ENCODE data around the gene DNAJB6.

DNA sequence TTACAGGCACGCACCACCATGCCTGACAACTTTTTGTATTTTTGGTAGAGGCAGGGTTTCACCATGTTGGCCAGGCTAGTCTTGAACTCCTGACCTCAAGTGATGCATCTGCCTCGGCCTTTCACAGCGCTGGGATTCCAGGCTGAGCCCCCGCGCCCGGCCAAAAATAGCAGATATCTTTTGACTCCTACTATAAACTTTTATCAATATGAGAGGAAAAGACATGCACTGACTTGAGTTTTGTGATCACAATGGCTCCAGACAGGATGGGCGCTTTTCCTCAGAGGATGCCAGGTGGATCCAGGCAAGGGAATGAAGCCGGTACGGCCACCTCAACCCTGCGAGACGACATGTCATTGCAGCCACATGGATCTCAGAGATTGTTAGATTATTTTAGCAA, 123.9 kb downstream of the DNAJB6 start:
- TF ChIP-seq, protein P1, sequence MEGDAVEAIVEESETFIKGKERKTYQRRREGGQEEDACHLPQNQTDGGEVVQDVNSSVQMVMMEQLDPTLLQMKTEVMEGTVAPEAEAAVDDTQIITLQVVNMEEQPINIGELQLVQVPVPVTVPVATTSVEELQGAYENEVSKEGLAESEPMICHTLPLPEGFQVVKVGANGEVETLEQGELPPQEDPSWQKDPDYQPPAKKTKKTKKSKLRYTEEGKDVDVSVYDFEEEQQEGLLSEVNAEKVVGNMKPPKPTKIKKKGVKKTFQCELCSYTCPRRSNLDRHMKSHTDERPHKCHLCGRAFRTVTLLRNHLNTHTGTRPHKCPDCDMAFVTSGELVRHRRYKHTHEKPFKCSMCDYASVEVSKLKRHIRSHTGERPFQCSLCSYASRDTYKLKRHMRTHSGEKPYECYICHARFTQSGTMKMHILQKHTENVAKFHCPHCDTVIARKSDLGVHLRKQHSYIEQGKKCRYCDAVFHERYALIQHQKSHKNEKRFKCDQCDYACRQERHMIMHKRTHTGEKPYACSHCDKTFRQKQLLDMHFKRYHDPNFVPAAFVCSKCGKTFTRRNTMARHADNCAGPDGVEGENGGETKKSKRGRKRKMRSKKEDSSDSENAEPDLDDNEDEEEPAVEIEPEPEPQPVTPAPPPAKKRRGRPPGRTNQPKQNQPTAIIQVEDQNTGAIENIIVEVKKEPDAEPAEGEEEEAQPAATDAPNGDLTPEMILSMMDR (IDR thresholded peaks at IDR 0.05) = no peak
- no peak for TF ChIP-seq POLR2A (IDR thresholded peaks at IDR 0.05)
